GM19239 (cell line): ENCODE results near the gene BLOC1S3.

Source experiments
- DNase-seq: peaks from one replicate; pipeline ENCODE4 v3.0.0; 2011; ENCODE audit warnings: low spot score; ENCODE audit not compliant: insufficient read length
- FAIRE-seq: peaks from 2 replicates; lab custom pipeline; 2011; peaks lifted over from hg19 to GRCh38; lab: Jason Lieb, UNC

The BLOC1S3 gene

GRCh38 chr19:45177817-45178261 lies 745 bp upstream of the BLOC1S3 start, which contains the start of gene TRAPPC6A:
Gene TRAPPC6A (minus strand): TSS chr19:45178237. CDS start chr19:45178218, 19 bp downstream.
- no peak for FAIRE-seq
- no peak for DNase-seq

DNA sequence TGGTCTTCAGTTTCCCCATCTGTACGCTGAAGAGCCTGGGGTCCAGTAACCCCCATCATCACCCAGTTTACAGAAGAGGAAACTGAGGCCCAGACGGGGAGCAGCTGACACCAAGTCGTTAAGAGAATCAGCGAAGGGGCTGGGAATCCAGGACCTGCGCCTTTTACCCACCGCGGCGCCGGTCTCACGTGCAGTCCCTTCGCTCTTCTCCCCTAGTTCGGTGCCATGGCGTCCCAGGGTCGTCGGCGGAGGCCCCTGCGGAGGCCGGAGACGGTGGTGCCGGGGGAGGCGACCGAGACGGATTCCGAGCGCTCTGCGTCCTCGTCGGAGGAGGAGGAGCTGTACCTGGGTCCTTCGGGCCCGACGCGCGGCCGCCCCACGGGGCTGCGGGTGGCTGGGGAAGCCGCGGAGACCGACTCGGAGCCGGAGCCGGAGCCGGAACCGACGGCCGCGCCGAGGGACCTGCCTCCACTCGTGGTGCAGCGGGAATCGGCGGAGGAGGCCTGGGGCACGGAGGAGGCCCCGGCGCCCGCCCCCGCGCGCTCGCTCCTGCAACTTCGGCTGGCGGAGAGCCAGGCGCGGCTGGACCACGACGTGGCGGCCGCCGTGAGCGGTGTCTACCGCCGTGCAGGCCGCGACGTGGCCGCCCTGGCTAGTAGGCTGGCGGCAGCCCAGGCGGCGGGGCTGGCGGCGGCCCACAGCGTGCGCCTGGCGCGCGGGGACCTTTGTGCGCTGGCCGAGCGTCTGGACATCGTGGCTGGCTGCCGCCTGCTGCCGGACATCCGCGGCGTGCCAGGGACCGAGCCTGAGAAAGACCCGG lies 698 bp downstream of the BLOC1S3 start:
- FAIRE-seq: no peak
- no peak for DNase-seq

DNA sequence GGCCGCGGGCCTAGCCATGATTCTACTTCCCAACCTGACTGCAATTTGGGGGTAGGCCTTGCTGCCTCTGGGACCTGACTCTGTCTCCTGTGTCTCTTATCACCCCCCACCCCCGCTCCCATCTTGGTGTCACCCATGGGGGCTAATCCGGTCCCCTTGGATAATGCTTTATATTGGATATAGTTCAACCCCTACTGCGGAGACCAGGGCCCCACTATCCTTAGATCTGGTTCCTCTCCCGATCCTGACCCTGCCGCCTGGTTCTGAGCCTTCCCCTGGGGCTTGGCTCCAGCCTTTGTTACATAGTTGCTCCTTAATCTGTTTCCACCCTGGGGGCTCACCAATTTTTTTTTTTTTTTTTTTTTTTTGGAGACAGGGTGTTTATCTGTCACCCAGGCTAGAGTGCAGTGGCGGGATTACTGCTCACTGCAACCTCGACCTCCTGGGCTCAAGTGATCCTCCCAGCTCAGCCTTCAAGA lies 1.3 kb downstream of the BLOC1S3 start:
- no peak for DNase-seq
- FAIRE-seq: no peak

DNA sequence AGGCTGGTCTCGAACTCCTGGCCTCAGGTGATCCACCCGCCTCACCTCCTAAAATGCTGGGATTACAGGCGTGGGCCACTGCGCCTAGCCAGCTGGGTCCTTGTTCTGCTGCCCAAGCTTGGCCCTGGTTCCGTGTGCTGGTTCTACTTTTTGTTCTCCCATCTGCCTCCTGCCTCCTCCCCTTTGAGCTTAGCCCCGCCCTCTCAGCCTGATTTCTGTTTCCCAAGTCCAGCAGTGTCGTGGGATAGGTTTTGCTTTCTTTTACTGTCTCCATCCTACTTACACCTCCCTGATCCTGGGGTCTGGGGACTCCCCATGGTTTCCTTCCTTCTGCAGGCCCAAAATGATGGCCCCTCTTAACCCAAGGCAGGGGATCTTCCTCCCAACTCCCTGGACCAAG lies 2.4 kb downstream of the BLOC1S3 start:
- no peak for DNase-seq
- no peak for FAIRE-seq

- FAIRE-seq: no peak
- no peak for DNase-seq
Observed at GRCh38 chr19:45182758-45183157, 4.2 kb downstream of the BLOC1S3 start.

GRCh38 chr19:45184115-45184514 lies 5.5 kb downstream of the BLOC1S3 start:
- DNase-seq (no peak), FAIRE-seq (no peak)

DNA sequence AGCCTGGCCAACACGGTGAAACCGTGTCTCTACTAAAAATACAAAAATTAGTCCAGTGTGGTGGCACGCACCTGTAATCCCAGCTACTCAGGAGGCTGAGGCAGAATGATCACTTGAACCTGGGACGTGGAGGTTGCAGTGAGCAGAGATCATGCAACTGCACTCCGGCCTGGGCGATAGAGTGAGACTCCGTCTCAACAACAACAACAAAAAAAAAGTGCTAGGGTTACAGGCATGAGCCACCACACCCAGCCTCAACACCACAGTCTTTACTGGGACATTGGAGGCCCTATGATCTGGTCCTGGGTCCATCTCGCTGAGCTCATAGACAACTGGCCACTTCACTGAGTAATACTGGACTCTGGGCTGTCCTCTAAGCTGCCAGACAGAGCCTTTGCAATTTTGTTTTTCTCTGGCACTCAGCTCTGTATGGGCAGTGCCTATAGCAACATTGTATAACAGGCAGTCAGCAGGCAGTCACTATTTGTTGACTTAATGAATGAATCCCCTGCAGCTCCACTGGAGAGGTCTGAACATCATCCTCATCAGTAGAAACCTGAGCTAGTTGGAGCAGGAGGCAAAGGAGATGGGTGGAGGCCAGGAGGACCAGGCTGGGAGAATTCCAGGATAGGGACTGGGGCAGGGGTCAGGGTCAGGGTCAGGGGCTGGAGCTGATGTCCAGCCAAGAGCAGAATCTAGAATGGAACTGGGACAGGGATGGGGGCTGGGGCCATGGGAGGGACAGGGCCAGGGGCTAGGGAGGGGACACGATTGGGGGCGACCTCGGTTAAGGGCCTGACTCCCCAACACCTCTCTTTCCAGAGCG lies 8.1 kb downstream of the BLOC1S3 start:
- no peak for FAIRE-seq
- no peak for DNase-seq

DNA sequence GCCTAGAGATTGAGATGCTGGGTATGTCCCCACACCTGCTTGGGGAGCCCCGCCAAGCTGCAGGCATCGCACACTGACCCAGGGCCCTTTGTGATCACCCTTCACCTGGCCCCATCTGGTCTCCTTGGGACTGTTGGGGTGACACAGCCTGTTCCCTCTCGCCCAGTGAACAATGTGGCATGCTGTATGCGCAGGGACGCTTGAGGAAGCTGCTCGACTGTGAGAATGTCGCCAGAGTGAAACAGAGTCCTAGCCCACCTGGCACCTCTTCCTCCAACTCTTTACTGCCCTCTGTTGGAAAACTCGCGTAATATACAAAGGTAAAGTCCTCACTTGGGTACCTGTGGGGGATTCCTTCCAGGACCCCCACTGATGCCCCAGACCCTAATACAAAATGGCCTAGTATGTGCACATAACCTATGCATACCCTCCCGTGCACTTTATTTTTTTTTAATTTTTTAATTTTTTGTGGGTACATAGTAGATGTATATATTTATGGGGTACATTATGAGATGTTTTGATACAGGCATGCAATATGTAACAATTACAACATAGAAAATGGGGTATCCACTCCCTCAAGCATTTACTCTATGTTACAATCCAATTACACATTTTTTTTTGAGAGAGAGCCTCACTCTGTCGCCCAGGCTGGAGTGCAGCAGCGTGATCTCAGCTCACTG lies 9.0 kb downstream of the BLOC1S3 start:
- peak; percentile 70 for DNase-seq

DNA sequence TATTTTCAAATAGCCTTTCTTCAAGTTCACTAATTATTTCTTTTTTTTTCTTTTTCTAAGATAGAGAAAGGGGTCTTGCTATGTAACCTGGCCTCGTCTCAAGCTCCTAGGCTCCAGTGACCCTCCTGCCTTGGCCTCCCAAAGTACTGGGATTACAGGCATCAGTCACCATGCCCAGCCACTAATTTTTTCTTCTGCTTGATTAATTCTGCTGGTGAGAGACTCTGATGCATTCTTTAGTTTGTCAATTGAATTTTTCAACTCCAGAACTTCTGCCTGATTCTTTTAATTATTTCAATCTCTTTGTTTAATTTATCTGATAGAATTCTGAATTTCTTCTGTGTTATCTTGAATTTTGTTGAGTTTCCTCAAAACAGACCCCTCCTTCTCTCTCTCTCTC lies 11.4 kb downstream of the BLOC1S3 start:
- no peak for FAIRE-seq
- no peak for DNase-seq

More for the DNA sequence above, 9.0 kb downstream of the BLOC1S3 start:
- peak; percentile 84 for FAIRE-seq

DNA sequence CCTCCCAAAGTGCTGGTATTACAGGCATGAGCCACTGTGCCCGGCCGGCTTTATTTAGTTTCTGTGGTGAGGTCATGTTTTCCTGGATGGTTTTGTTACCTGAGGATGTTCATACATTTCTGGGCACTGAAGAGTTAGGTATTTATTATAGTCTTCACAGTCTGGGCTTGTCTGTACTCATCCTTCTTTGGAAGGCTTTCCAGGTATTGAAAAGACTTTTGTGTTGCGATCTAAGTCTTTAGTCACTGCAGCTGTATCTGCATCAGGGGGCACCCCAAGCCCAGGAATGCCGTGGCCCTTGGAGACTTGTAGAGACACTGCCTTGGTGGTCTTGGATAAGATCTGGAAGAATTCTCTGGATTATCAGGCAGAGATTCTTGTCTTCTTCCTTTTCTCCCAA lies 12.8 kb downstream of the BLOC1S3 start:
- FAIRE-seq (no peak), DNase-seq (no peak)

GRCh38 chr19:45195764-45196163 lies 17.2 kb downstream of the BLOC1S3 start:
- DNase-seq (no peak), FAIRE-seq (no peak)

DNA sequence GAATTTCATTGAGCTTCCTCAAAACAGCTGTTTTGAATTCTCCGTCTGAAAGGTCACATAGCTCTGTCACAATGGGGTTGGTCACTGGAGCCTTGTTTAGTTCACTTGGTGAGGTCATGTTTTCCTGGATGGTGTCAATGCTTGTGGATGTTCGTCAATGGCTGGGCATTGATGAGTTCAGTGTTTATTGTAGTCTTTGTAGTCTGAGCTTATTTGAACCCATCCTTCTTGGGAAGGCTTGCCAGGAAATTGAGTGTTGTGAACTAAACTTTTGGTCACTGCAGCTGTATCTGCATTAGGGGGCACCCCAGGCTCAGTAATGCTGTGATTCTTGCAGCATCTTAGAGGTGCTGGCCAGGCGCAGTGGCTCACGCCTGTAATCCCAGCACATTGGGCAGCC lies 22.0 kb downstream of the BLOC1S3 start:
- DNase-seq (no peak), FAIRE-seq (no peak)

DNA sequence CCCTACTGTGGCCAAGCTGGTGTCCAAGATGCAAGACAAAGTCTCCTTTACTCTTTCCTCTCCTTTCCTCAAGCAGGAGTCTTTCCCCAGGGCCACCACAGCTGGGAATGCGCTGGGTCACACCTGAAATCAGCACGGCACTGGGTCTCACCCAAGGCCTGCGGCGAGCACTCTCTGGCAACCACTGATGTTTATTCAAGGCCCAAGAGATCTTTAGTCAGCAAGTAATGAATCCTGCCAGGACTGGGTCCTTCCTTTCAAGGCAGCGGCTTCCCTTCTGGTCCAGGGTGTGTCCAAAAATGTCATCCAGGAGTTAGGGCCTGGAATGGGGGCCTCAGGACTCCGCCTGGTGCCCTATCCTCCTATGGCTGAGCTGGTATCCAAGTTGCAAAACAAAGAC lies 24.1 kb downstream of the BLOC1S3 start:
- FAIRE-seq: no peak
- no peak for DNase-seq

DNA sequence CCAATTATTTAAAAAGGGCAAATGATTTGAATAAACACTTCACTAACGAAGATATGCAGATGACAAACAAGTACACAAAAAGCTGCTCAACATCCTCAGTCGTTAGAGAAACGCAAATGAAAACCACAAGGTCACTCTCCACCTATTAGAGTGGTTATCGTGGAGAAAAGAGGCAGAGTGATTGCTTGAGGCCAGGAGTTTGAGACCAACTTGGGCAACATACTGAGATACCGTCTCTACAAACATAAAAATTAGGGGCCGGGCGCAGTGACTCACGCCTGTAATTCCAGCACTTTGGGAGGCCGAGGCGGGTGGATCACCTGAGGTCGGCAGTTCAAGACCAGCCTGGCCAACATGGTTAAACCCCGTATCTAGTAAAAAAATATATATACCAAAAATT lies 27.2 kb downstream of the BLOC1S3 start:
- no peak for DNase-seq
- FAIRE-seq: no peak

DNA sequence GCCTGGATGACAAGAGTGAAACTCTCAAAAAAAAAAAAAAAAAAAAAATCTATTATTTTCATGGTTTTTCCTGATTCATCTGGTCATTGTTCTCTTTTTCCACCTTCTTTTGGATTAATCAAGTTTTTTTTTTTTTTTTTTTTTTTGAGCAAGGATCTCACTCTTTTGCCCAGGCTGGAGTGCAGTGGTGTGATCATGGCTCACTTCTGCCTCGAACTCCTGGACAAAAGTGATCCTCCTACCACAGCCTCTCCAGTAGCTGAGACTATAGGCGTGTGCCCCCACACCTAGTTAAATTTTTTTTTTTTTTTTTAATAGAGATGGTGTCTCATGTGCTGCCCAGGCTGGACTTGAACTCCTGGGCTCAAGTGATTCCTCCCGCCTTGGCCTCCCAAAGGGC lies 27.7 kb downstream of the BLOC1S3 start:
- no peak for FAIRE-seq

GRCh38 chr19:45211751-45212381 lies 33.3 kb downstream of the BLOC1S3 start:
- DNase-seq: no peak
- FAIRE-seq: no peak

More for the DNA sequence above, 27.7 kb downstream of the BLOC1S3 start:
- no peak for DNase-seq

- FAIRE-seq: no peak
Observed at GRCh38 chr19:45213031-45213430, 34.4 kb downstream of the BLOC1S3 start.

GRCh38 chr19:45215391-45216191 lies 37.0 kb downstream of the BLOC1S3 start:
- DNase-seq (no peak), FAIRE-seq (no peak)

More at GRCh38 chr19:45213031-45213430, 34.4 kb downstream of the BLOC1S3 start:
- DNase-seq: no peak

DNA sequence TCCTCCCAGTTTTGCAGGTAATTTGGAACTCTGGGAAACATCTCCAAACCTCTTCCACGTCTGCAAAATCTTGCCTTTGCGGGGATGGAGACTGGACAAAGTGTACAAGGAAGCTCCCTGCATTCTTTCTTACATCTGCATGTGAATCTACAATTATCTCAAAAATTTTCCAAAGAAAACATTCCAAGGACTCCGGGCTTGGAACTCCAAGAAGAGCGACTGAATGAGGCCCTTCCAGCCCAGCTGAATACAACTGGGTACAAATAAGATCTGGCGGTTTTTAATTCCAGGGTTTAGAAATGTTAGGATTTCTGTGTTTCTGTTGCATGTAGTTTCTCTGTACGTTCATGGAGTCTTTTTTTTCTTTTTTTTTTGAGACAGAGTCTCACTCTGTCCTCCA lies 38.1 kb downstream of the BLOC1S3 start:
- DNase-seq: no peak

More for the DNA sequence above, 38.1 kb downstream of the BLOC1S3 start:
- no peak for FAIRE-seq
